ENCODE results near the gene CD22. TPM values are rescaled to one million over a fixed set of nuclear protein-coding genes. Genes with fewer than 3 reads are reported as not detected.
A peak's percentile ranks its signal among the peaks of the same experiment; 100 is the strongest.

CD22 gene
- total and polyA plus RNA-seq, 2 of the 13 experiments (the other 11 are each of a cell fraction or from before 2014, with no cell fraction given): 0.71 to 1.7 TPM

- TF ChIP-seq ZNF280B (CRISPR knock-in tag; IDR thresholded peaks at IDR 0.05; ENCODE audit: borderline replicate concordance): no peak
- TF ChIP-seq RCOR2 (CRISPR knock-in tag; IDR thresholded peaks at IDR 0.05): no peak
- no peak for TF ChIP-seq SMC3 (IDR thresholded peaks at IDR 0.05; ENCODE audit: low read length)
- no peak for TF ChIP-seq KAT7 (CRISPR knock-in tag; IDR thresholded peaks at IDR 0.05; ENCODE audit: borderline replicate concordance)
- TF ChIP-seq SMAD9 (CRISPR knock-in tag; IDR thresholded peaks at IDR 0.05): no peak
- TF ChIP-seq ZNF766 (CRISPR knock-in tag; IDR thresholded peaks at IDR 0.05; ENCODE audit: borderline replicate concordance): no peak
- no peak for TF ChIP-seq SRF (IDR thresholded peaks at IDR 0.05; ENCODE audit: low read depth, low read length)
- TF ChIP-seq HBP1 (CRISPR knock-in tag; IDR thresholded peaks at IDR 0.05; ENCODE audit: low read depth): no peak
- no peak for TF ChIP-seq RBM39 (IDR thresholded peaks at IDR 0.05; ENCODE audit: low read depth, low read length, poor library complexity, severe bottlenecking)
- TF ChIP-seq XRCC5 (optimal IDR thresholded peaks at IDR 0.05; ENCODE audit: low read length): no peak
- TF ChIP-seq RBM22 (optimal IDR thresholded peaks at IDR 0.05; ENCODE audit: low read length): no peak
- TF ChIP-seq ZNF570 (CRISPR knock-in tag; IDR thresholded peaks at IDR 0.05; ENCODE audit: borderline replicate concordance): no peak
- TF ChIP-seq ZNF441 (CRISPR knock-in tag; IDR thresholded peaks at IDR 0.05; ENCODE audit: borderline replicate concordance): no peak
- TF ChIP-seq JUND (CRISPR knock-in tag; IDR thresholded peaks at IDR 0.05): peak; percentile 61; the same call in 1 of the 2 replicates
- no peak for TF ChIP-seq ARHGAP35 (CRISPR knock-in tag; IDR thresholded peaks at IDR 0.05; ENCODE audit: borderline replicate concordance)
- no peak for TF ChIP-seq KDM3A (CRISPR knock-in tag; IDR thresholded peaks at IDR 0.05; ENCODE audit: low read depth)
- TF ChIP-seq FOSL2 (CRISPR knock-in tag; IDR thresholded peaks at IDR 0.05): peak; percentile 89
- no peak for TF ChIP-seq NONO (IDR thresholded peaks at IDR 0.05)
- no peak for TF ChIP-seq NONO (CRISPR knock-in tag; conservative IDR thresholded peaks at IDR 0.05)
- no peak for TF ChIP-seq ZNF713 (CRISPR knock-in tag; IDR thresholded peaks at IDR 0.05)
- TF ChIP-seq CREB1 (IDR thresholded peaks at IDR 0.05): no peak
- TF ChIP-seq CREB1 (CRISPR knock-in tag; IDR thresholded peaks at IDR 0.05): no peak
- TF ChIP-seq ZNF574 (CRISPR knock-in tag; IDR thresholded peaks at IDR 0.05): no peak
Observed at GRCh38 chr19:35389192-35389861, 60.3 kb downstream of the CD22 start (continued).

Data from HepG2 (cell line).